ENCODE measurements around the gene RNF225.

DNA sequence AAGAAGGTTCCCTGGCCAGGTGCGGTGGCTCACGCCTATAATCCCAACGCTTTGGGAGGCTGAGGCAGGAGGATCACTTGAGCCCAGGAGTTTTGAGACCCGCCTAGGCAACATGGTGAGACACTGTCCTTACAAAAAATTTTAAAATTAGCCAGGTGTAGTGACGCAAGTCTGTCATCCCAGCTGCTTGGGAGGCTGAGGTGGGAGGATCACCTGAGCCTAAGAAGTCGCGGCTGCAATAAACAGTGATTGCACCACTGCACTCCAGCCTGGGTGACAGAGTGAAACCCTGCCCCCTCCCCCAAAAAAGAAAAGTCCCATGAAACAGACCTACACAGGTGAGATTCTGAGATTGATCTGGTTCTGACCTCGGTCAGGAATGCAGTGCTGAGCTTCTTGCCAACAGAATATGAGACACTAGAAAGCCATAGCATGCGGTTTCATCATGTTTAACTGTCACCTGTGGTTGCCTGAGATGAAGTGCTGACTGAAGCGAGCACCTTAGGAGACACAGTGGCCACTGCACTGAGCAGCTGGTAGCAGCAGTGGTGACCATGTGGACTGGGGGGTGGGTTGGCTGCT, 40.1 kb upstream of the RNF225 start:
- TF ChIP-seq, protein P1, sequence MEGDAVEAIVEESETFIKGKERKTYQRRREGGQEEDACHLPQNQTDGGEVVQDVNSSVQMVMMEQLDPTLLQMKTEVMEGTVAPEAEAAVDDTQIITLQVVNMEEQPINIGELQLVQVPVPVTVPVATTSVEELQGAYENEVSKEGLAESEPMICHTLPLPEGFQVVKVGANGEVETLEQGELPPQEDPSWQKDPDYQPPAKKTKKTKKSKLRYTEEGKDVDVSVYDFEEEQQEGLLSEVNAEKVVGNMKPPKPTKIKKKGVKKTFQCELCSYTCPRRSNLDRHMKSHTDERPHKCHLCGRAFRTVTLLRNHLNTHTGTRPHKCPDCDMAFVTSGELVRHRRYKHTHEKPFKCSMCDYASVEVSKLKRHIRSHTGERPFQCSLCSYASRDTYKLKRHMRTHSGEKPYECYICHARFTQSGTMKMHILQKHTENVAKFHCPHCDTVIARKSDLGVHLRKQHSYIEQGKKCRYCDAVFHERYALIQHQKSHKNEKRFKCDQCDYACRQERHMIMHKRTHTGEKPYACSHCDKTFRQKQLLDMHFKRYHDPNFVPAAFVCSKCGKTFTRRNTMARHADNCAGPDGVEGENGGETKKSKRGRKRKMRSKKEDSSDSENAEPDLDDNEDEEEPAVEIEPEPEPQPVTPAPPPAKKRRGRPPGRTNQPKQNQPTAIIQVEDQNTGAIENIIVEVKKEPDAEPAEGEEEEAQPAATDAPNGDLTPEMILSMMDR (IDR thresholded peaks at IDR 0.05): no peak
- no peak for TF ChIP-seq POLR2A (IDR thresholded peaks at IDR 0.05)

All from thyroid gland (tissue), 4 donors.